HG02571 (cell line): ENCODE results near the gene KDM4B.
"Not testable (repeated sequence)": the region's sequence is repeated elsewhere in the genome, so short reads cannot be mapped to it uniquely, and the experiment has no call there.

Experiments used
- ATAC-seq: cut with Tn5 transposase; IDR thresholded peaks from one replicate; pipeline ENCODE4 v1.9.1; 2021; ENCODE audit warnings: mild to moderate bottlenecking, moderate library complexity; ENCODE audit not compliant: unreplicated experiment

The KDM4B gene

DNA sequence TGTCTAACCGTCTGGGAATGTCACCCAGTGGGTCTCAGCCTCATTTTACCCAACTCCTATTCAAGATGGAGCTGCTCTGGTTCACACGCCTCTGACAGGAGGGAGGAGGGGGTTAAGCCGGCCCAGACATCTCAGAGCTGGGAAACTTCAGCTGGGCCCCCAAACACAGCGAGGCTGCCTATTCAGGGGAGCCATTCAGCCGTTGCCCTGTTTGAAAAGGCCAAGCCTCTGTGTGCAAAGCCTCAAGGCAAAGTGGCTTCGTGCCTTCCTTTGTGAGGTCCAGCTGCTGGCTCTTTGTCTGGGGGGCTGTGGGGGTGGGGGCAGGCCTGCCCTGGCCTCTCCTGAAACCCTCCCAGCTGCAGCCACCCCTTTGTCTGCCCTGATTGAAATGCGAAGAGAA, 224.3 kb downstream of the KDM4B start:
- no peak for ATAC-seq

DNA sequence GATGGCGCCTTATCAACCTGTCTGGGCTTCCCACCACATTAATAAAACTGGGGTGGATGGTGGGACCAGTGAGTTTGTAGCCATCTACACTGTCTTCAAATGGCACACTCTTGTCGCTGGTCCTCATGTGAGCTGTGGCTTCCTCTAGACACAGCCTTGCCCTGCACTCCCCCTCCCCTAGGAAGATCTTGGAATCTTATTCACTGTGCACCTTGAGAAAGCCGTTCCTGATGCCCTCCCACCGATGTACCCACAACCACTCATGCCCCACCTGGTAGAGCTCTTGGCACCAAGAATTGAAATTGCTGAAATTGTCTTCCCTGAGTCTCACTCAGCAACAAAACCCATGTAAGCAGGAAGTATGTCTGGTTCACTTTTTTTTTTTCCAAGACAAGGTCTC, 225.7 kb downstream of the KDM4B start:
- ATAC-seq: no peak

- ATAC-seq: not testable (repeated sequence)
Observed at GRCh38 chr19:5195587-5195986, 226.7 kb downstream of the KDM4B start.

DNA sequence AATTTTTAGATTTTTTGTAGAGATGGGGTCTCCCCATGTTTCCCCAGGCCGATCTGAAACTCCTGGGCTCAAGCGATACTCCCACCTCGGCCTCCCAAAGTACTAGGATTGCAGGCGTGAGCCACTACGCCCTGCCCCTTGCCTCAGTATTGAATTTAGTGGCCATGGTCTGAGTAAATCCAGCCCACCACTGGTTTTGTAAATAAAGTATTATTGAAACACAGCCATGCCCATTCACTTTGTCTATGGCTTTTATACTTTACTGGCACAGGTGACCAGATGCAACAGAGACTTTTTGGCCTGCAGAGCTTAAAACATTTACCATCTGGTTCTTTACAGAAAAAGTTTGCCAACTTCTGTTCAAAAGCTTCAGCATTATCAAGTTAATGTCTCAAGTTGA, 227.9 kb downstream of the KDM4B start:
- no peak for ATAC-seq

GRCh38 chr19:5200844-5201243, 231.9 kb downstream of the KDM4B start:
- no peak for ATAC-seq

DNA sequence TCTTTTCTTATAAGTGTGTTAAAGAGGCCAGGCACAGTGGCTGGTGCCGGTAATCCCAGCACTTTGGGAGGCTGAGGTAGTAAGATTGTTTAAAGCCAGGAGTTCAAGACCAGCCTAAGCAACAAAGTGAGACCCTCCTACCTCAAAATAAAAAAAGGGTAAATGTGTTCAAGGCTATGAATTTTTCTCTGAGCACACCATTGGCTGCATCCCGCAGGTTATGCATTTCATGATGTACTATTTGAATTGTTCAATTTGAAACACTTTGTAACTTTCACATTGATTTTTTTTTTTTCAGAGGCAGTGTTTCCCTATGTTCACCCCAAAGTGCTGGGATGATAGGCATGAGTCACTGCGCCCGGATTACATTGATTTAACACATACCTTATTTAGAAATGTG, 233.6 kb downstream of the KDM4B start:
- no peak for ATAC-seq
